Neural progenitor cell (in vitro differentiated cells): ENCODE results near the gene GTPBP1.

Experiments
- CTCF ChIP-seq: fragments of 200-600 bp; sonication (generic); IDR thresholded peaks from 2 replicates; pipeline ENCODE4 v1.5.1; 2017; ENCODE audit warnings: antibody characterized with exemption, mild to moderate bottlenecking
- EZH2 ChIP-seq: fragments of 200-600 bp; sonication (generic); IDR thresholded peaks from 2 replicates; pipeline ENCODE4 v1.6.1; 2017; ENCODE audit warnings: antibody characterized with exemption, mild to moderate bottlenecking, moderate library complexity
- EZH2phosphoT487 ChIP-seq: fragments of 200-600 bp; sonication (generic); IDR thresholded peaks from 2 replicates; pipeline ENCODE4 v1.6.1; 2017; ENCODE audit warnings: antibody characterized with exemption

DNA sequence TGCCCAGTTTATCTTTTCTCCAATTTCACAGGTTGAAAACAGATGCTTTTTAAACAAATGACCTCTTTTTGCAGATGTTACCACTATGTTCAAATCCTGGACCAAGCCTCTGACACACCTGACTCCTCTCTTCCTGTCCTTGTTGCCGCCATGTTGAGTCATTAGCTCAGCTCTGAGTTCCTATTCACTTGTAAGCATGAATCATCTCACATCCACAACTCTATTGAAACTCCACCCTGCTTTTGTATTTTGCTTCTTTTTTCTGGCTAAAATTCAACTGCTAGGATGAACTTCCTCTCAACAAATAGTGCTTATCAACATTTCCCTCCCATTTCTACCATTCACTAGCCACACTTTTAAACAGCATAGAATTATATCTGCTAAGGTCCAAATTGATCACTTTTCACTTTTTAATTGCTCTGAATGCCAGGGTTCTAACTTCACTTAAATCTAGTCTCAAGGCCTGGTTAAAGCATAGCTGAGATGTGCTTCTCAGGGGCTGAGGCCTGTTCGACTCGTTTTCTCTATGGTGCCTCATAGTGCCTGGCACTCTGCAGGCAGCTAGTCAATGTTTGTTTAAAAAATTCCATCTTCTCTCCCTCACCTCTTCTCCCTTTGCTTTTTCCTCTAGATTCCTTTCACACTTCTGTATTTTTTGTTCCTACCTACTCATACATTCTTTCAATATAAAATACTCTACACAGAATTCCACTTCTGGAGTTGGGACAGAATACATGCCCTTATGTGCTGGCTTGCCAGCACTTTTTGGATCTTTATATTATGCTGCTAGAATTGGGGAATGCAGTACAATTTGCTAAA, 8.9 kb upstream of the GTPBP1 start:
- TF ChIP-seq CTCF = no peak
- TF ChIP-seq EZH2 = no peak
- TF ChIP-seq EZH2phosphoT487 = no peak
